HFFc6 (cell line): ENCODE measurements around the gene GABRG3. TPM values are rescaled to one million over a fixed set of nuclear protein-coding genes. Genes with fewer than 3 reads are reported as not detected.

Source experiments
- DNase-seq: peaks from one replicate; pipeline ENCODE4 v3.0.0-alpha.2; 2018
- H3K27ac Mint-ChIP-seq: 2 replicates; pipeline ENCODE4 v1.8.0; 2020; ENCODE audit warnings: mild to moderate bottlenecking, mixed read lengths
- H3K27me3 Mint-ChIP-seq: 2 replicates; pipeline ENCODE4 v1.8.0; 2021; ENCODE audit warnings: mild to moderate bottlenecking, moderate library complexity, mixed read lengths; ENCODE audit not compliant: insufficient read depth
- H3K36me3 Mint-ChIP-seq: 2 replicates; pipeline ENCODE4 v1.8.0; 2021; ENCODE audit warnings: low read depth, mixed read lengths
- H3K4me1 Mint-ChIP-seq: 2 replicates; pipeline ENCODE4 v1.8.0; 2020; ENCODE audit warnings: low read depth, mixed read lengths
- H3K4me3 Mint-ChIP-seq: 2 replicates; pipeline ENCODE4 v1.8.0; 2020; ENCODE audit warnings: mild to moderate bottlenecking, moderate library complexity, mixed read lengths
- H3K9me3 Mint-ChIP-seq: 2 replicates; pipeline ENCODE4 v1.8.0; 2020; ENCODE audit warnings: mild to moderate bottlenecking, mixed read lengths
- CTCF ChIP-seq: fragments of 200-600 bp; sonication (generic); IDR thresholded peaks from 2 replicates; pipeline ENCODE4 v1.5.0; 2021; ENCODE audit warnings: antibody characterized with exemption, mild to moderate bottlenecking
- total RNA-seq, 6 experiments: library from RNA; stranded (reverse); fragmentation: NEBNext Ultra II Directional; extraction: Animal tissue kit (Norgen Biotek cat#: 25700); gene quantifications; 2 replicates in 1 of 6; 3 replicates in 5 of 6; pipeline ENCODE4 v1.2.3, GENCODE V29; 2021

Gene GABRG3
- total RNA-seq, 6 experiments from 2014 or later, result not detected

- Mint-ChIP-seq H3K27ac (no peak overlapping the region), H3K36me3 (no peaks in the 10 kb centered on the region)
These were observed 48.7 kb downstream of the GABRG3 start for GRCh38 chr15:27019687-27020086.

GRCh38 chr15:27025481-27025966 lies 54.5 kb downstream of the GABRG3 start:
- no peaks in the 10 kb centered on the region for H3K36me3 Mint-ChIP-seq
- H3K4me1 Mint-ChIP-seq, result no peaks in the 10 kb centered on the region
- no peak for DNase-seq
- no peak overlapping the region for H3K27ac Mint-ChIP-seq
- H3K9me3 Mint-ChIP-seq, result peaks cover 26% of the 10 kb centered on the region
- no peak overlapping the region for H3K4me3 Mint-ChIP-seq
- no peak for TF ChIP-seq CTCF
- H3K27me3 Mint-ChIP-seq, result no peaks in the 10 kb centered on the region

More at GRCh38 chr15:27019687-27020086, 48.7 kb downstream of the GABRG3 start:
- H3K4me1 Mint-ChIP-seq, result no peaks in the 10 kb centered on the region
- TF ChIP-seq CTCF, result no peak
- no peaks in the 10 kb centered on the region for H3K27me3 Mint-ChIP-seq
- no peak overlapping the region for H3K4me3 Mint-ChIP-seq
- peaks cover 21% of the 10 kb centered on the region for H3K9me3 Mint-ChIP-seq
- no peak for DNase-seq

- peaks cover 24% of the 10 kb centered on the region for H3K9me3 Mint-ChIP-seq
- H3K27ac Mint-ChIP-seq, result no peak overlapping the region
- DNase-seq, result no peak
- no peaks in the 10 kb centered on the region for H3K27me3 Mint-ChIP-seq
- H3K4me3 Mint-ChIP-seq, result no peak overlapping the region
- no peaks in the 10 kb centered on the region for H3K36me3 Mint-ChIP-seq
- TF ChIP-seq CTCF, result no peak
- H3K4me1 Mint-ChIP-seq, result no peaks in the 10 kb centered on the region
These were observed 56.2 kb downstream of the GABRG3 start for GRCh38 chr15:27027229-27027628.

- Mint-ChIP-seq H3K4me3 (no peak overlapping the region), H3K36me3 (no peaks in the 10 kb centered on the region), H3K4me1 (no peaks in the 10 kb centered on the region), H3K27ac (no peak overlapping the region), H3K9me3 (peaks cover 27% of the 10 kb centered on the region), H3K27me3 (no peaks in the 10 kb centered on the region)
- no peak for DNase-seq
- no peak for TF ChIP-seq CTCF
These were observed 58.0 kb downstream of the GABRG3 start for GRCh38 chr15:27028858-27029477.

- Mint-ChIP-seq H3K9me3 (peaks cover 42% of the 10 kb centered on the region), H3K27me3 (no peaks in the 10 kb centered on the region; the same call in 1 of the 2 replicates), H3K27ac (no peak overlapping the region), H3K4me1 (no peaks in the 10 kb centered on the region), H3K4me3 (no peak overlapping the region), H3K36me3 (peaks cover 4% of the 10 kb centered on the region; the same call in 1 of the 2 replicates)
- no peak for TF ChIP-seq CTCF
- DNase-seq, result no peak
These were observed 65.2 kb downstream of the GABRG3 start for GRCh38 chr15:27036210-27036609.
